ENCODE results near the gene TEX44. TPM values are rescaled to one million over a fixed set of nuclear protein-coding genes. Genes with fewer than 3 reads are reported as not detected.
"Not testable (repeated sequence)": the region's sequence is repeated elsewhere in the genome, so short reads cannot be mapped to it uniquely, and the experiment has no call there.

Gene TEX44
- total RNA-seq, 1 experiment from 2014 or later: not detected

GRCh38 chr2:231571661-231572191, 20.9 kb upstream of the TEX44 start:
- DNase-seq (ENCODE audit: low read depth): no peak

GRCh38 chr2:231573096-231573495, 19.6 kb upstream of the TEX44 start:
- DNase-seq (ENCODE audit: low read depth): no peak

- DNase-seq (ENCODE audit: low read depth): no peak
Observed at GRCh38 chr2:231573698-231574421, 18.8 kb upstream of the TEX44 start.

GRCh38 chr2:231575612-231576256, 16.9 kb upstream of the TEX44 start:
- DNase-seq (ENCODE audit: low read depth): no peak

- DNase-seq (ENCODE audit: low read depth): no peak
Observed at GRCh38 chr2:231576465-231576864, 16.2 kb upstream of the TEX44 start.

GRCh38 chr2:231578655-231579054, 14.0 kb upstream of the TEX44 start:
- not testable (repeated sequence) for DNase-seq (ENCODE audit: low read depth)

- no peak for DNase-seq (ENCODE audit: low read depth)
Observed at GRCh38 chr2:231579560-231579959, 13.1 kb upstream of the TEX44 start.

GRCh38 chr2:231581328-231581727, 11.3 kb upstream of the TEX44 start:
- DNase-seq (ENCODE audit: low read depth): no peak

GRCh38 chr2:231583982-231584381, 8.7 kb upstream of the TEX44 start:
- DNase-seq (ENCODE audit: low read depth): peak; percentile 90

- not testable (repeated sequence) for DNase-seq (ENCODE audit: low read depth)
Observed at GRCh38 chr2:231587744-231588143, 4.9 kb upstream of the TEX44 start.

GRCh38 chr2:231589656-231590055, 3.0 kb upstream of the TEX44 start:
- DNase-seq (ENCODE audit: low read depth): no peak

GRCh38 chr2:231590614-231591013, 2.0 kb upstream of the TEX44 start:
- no peak for DNase-seq (ENCODE audit: low read depth)

GRCh38 chr2:231593666-231594065, 1.0 kb downstream of the TEX44 start:
- no peak for DNase-seq (ENCODE audit: low read depth)

- peak; percentile 95 for DNase-seq (ENCODE audit: low read depth)
Observed at GRCh38 chr2:231597014-231597611, 4.4 kb downstream of the TEX44 start.

GRCh38 chr2:231597627-231598026, 5.0 kb downstream of the TEX44 start:
- no peak for DNase-seq (ENCODE audit: low read depth)

GRCh38 chr2:231600619-231601355, 8.1 kb downstream of the TEX44 start:
- no peak for DNase-seq (ENCODE audit: low read depth)

- DNase-seq (ENCODE audit: low read depth): peak; percentile 74
Observed at GRCh38 chr2:231601356-231602229, 8.9 kb downstream of the TEX44 start.

- DNase-seq (ENCODE audit: low read depth): no peak
Observed at GRCh38 chr2:231602859-231603467, 10.3 kb downstream of the TEX44 start.

GRCh38 chr2:231604101-231604684, 11.5 kb downstream of the TEX44 start:
- DNase-seq (ENCODE audit: low read depth): no peak

Measured in RPMI7951 (cell line).